Endothelial cell of umbilical vein (primary cell): ENCODE data around the gene MYO1E. TPM values are rescaled to one million over a fixed set of nuclear protein-coding genes. Genes with fewer than 3 reads are reported as not detected.

Experiments used
- BruUV-seq: library from RNA; stranded (reverse); fragments of 400-500 nt; replicated peaks from 2 replicates; lab custom pipeline; 2021; lab: Mats Ljungman, UMichigan
- CTCF ChIA-PET: fragments of 300-600, 350-600 bp; sonication (Branson Sonifier 250); formaldehyde crosslinking; loops from one replicate; lab custom pipeline; 2021; ENCODE audit warnings: antibody characterized with exemption, inconsistent platforms; lab: Charles Lee
- POLR2A ChIA-PET: fragments of 300-600, 350-600 bp; sonication (Branson Sonifier 250); formaldehyde crosslinking; loops from one replicate; lab custom pipeline; 2021; ENCODE audit warnings: antibody characterized with exemption, inconsistent platforms; lab: Charles Lee
- DNase-seq: peaks from one replicate; pipeline ENCODE4 v3.0.0-alpha.2; 2011; ENCODE audit warnings: low read depth, low spot score
- FAIRE-seq: peaks from 2 replicates; lab custom pipeline; 2011; peaks lifted over from hg19 to GRCh38; lab: Jason Lieb, UNC
- H2AFZ ChIP-seq: 2 replicates; pipeline ENCODE4 v1.6.0; 2012; ENCODE audit warnings: low read depth, low read length, control low read depth, inconsistent platforms
- H3K27ac ChIP-seq: 2 replicates; pipeline ENCODE4 v1.5.1; 2011; ENCODE audit warnings: low read depth, mild to moderate bottlenecking, control low read depth, low read length, moderate library complexity; ENCODE audit not compliant: insufficient read depth
- H3K27me3 ChIP-seq, 2 experiments: 2 replicates each; pipeline versions ENCODE4 v1.6.0 to v1.6.1; 2011; ENCODE audit warnings: low read length in 2 of 2, mixed read lengths in 1 of 2; ENCODE audit not compliant: control insufficient read depth in 2 of 2, insufficient read depth in 2 of 2
- H3K36me3 ChIP-seq, 2 experiments: 2 replicates in 1 of 2; 3 replicates in 1 of 2; pipeline ENCODE4 v1.5.1; 2011; ENCODE audit warnings: low read length in 2 of 2, mild to moderate bottlenecking in 1 of 2, moderate library complexity in 1 of 2; ENCODE audit not compliant: control insufficient read depth in 2 of 2, insufficient read depth in 2 of 2; ENCODE audit errors: extremely low read depth in 1 of 2
- H3K4me1 ChIP-seq: 3 replicates; pipeline ENCODE4 v1.5.1; 2011; ENCODE audit warnings: mild to moderate bottlenecking, low read length; ENCODE audit not compliant: control insufficient read depth, insufficient read depth; ENCODE audit errors: extremely low read depth
- H3K4me2 ChIP-seq: 2 replicates; pipeline ENCODE4 v1.6.1; 2011; ENCODE audit warnings: low read length, control low read depth, mixed read lengths; ENCODE audit not compliant: insufficient read depth
- H3K4me3 ChIP-seq, 3 experiments: fragments of 200-600 bp in 1 of 3; sonication (generic), shearing (Covaris generic) in 1 of 3; replicated peaks in 1 of 3; 2 replicates each; pipeline ENCODE4 v1.5.1; 2011 to 2016; ENCODE audit warnings: control low read depth in 3 of 3, low read length in 3 of 3, mild to moderate bottlenecking in 2 of 3, inconsistent platforms in 1 of 3, low read depth in 1 of 3, moderate library complexity in 1 of 3; ENCODE audit not compliant: insufficient read depth in 1 of 3
- H3K79me2 ChIP-seq: 2 replicates; pipeline ENCODE4 v1.6.0; 2012; ENCODE audit warnings: low read length, inconsistent platforms; ENCODE audit not compliant: control insufficient read depth, insufficient read depth
- H3K9ac ChIP-seq: replicated peaks from 2 replicates; pipeline ENCODE3; 2011; ENCODE audit warnings: low read length, control low read depth; ENCODE audit not compliant: insufficient read depth; ENCODE audit errors: extremely low read depth
- H3K9me1 ChIP-seq: replicated peaks from 3 replicates; pipeline ENCODE4 v1.6.0; 2011; ENCODE audit warnings: mild to moderate bottlenecking, low read length; ENCODE audit not compliant: control insufficient read depth, insufficient read depth; ENCODE audit errors: extremely low read depth
- H3K9me3 ChIP-seq: replicated peaks from 2 replicates; pipeline ENCODE4 v1.5.1; 2012; ENCODE audit warnings: low read length, inconsistent platforms; ENCODE audit not compliant: control insufficient read depth, insufficient read depth
- H4K20me1 ChIP-seq: replicated peaks from 2 replicates; pipeline ENCODE3; 2011; ENCODE audit warnings: mild to moderate bottlenecking, low read length; ENCODE audit not compliant: control insufficient read depth, insufficient read depth; ENCODE audit errors: extremely low read depth
- EZH2 ChIP-seq: IDR thresholded peaks from 2 replicates; pipeline ENCODE4 v1.6.1; 2012; ENCODE audit warnings: borderline replicate concordance, low read depth, mild to moderate bottlenecking, moderate library complexity, low read length, inconsistent platforms; ENCODE audit not compliant: severe bottlenecking
- FOS ChIP-seq: IDR thresholded peaks from 2 replicates; pipeline ENCODE4 v1.6.1; 2011; ENCODE audit warnings: mild to moderate bottlenecking, low read length, moderate library complexity, borderline replicate concordance; ENCODE audit not compliant: insufficient read depth
- GATA2 ChIP-seq: IDR thresholded peaks from 2 replicates; pipeline ENCODE4 v1.7.0; 2011; ENCODE audit warnings: low read depth, mild to moderate bottlenecking, moderate library complexity, mixed read lengths, low read length; ENCODE audit not compliant: insufficient read length, insufficient read depth
- JUN ChIP-seq: IDR thresholded peaks from 2 replicates; pipeline ENCODE4 v1.6.1; 2011; ENCODE audit warnings: borderline replicate concordance, low read depth; ENCODE audit not compliant: insufficient read length, insufficient read depth
- MYC ChIP-seq: IDR thresholded peaks from one replicate; pipeline ENCODE4 v1.6.1; 2011; ENCODE audit warnings: mild to moderate bottlenecking, low read depth, low read length
- POLR2A ChIP-seq: IDR thresholded peaks from 2 replicates; pipeline ENCODE4 v1.6.1; 2012; ENCODE audit warnings: low read depth, mild to moderate bottlenecking, control low read depth, low read length
- POLR2AphosphoS5 ChIP-seq: IDR thresholded peaks from 2 replicates; pipeline ENCODE4 v1.6.1; 2012; ENCODE audit warnings: low read depth, mild to moderate bottlenecking, control low read depth, low read length, moderate library complexity; ENCODE audit not compliant: insufficient read depth
- dilution Hi-C: fragments of 300-500 bp; cut with MboI; formaldehyde crosslinking; loops from one replicate; pipeline ENCODE4 v1.15.0; 2019; ENCODE audit warnings: low sequenced_read_pairs; ENCODE audit not compliant: extremely low pct_ligation_motif_present
- intact Hi-C: fragments of 100-400 bp; cut with micrococcal nuclease; formaldehyde crosslinking; loops from one replicate; pipeline ENCODE4 v1.10.0; 2022
- polyA plus RNA-seq, 4 experiments: library from polyadenylated mRNA; depleted of rRNA in 3 of 4; stranded (reverse) in 3 of 4; unstranded in 1 of 4; fragments of >200 nt; gene quantifications; 2 replicates each; pipeline versions ENCODE4 v1.2.1 to v1.2.3, GENCODE V29; 2011 to 2012; ENCODE audit warnings: missing spikeins in 1 of 4
- total RNA-seq: library from RNA; stranded (reverse); gene quantifications from 2 replicates; pipeline ENCODE4 v1.2.3, GENCODE V29; 2021
- TF ChIP-seq, protein P1 (sequence below), 2 donors: IDR thresholded peaks; 1 replicate in 1 of 2; 2 replicates in 1 of 2; pipeline ENCODE4 v1.5.1; 2011; ENCODE audit warnings: low read length in 2 of 2, mild to moderate bottlenecking in 2 of 2, moderate library complexity in 2 of 2, control low read depth in 1 of 2, inconsistent platforms in 1 of 2, low read depth in 1 of 2; ENCODE audit not compliant: insufficient read depth in 1 of 2; ENCODE audit errors: extremely low read depth in 1 of 2
- TF ChIP-seq, protein P2 (sequence below): IDR thresholded peaks from 2 replicates; pipeline ENCODE4 v1.6.1; 2011; ENCODE audit not compliant: insufficient read depth, insufficient read length

The MYO1E gene
- total and polyA plus RNA-seq, 2 donors (not counting 3 experiments of a cell fraction or from before 2014, with no cell fraction given), result 31.6 to 218 TPM

DNA sequence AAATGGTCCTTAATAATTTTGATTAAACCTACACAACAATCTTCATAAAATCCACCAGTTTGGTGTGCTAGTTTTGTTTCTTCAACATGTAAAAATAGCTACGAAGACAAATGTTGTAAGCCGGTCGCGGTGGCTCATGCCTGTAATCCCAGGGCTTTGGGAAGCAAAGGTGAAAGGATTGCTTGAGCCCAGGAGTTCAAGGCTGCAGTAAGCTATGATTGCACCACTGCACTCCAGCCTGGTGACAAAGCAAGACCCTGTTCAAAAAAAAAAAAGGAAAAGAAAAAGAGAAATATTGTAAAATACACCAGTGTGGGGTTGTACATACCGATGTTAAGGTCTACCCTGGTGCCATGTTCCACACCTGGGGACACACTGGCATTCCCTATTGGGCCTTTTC is 91.0 kb downstream of the MYO1E start:
- Histone ChIP-seq H3K4me1 (peaks cover 14% of the 10 kb centered on the region), H4K20me1 (no peaks in the 10 kb centered on the region), H3K9ac (no peak overlapping the region), H3K9me1 (no peaks in the 10 kb centered on the region), H3K4me2 (no peak overlapping the region), H3K36me3 (no peaks in the 10 kb centered on the region), H3K27me3 (no peaks in the 10 kb centered on the region), H3K27ac (no peak overlapping the region), H3K9me3 (no peaks in the 10 kb centered on the region), H2AFZ (no peak overlapping the region), H3K4me3 (no peak overlapping the region), H3K79me2 (peaks cover 49% of the 10 kb centered on the region)
- BruUV-seq, result no TSS peak
- ChIA-PET CTCF (interaction anchor here (0.9 kb wide), 2 partner anchors 25 to 33 kb away, joined by 3 read pairs; no protein-coding TSS in a partner anchor), POLR2A (no interaction called here)
- DNase-seq, result no peak
- dilution Hi-C loops (no loop called here), intact Hi-C loops (no loop called here)
- no peak for TF ChIP-seq GATA2
- TF ChIP-seq POLR2A, result no peak
- no peak for TF ChIP-seq EZH2
- TF ChIP-seq FOS, result no peak
- TF ChIP-seq, protein P1, sequence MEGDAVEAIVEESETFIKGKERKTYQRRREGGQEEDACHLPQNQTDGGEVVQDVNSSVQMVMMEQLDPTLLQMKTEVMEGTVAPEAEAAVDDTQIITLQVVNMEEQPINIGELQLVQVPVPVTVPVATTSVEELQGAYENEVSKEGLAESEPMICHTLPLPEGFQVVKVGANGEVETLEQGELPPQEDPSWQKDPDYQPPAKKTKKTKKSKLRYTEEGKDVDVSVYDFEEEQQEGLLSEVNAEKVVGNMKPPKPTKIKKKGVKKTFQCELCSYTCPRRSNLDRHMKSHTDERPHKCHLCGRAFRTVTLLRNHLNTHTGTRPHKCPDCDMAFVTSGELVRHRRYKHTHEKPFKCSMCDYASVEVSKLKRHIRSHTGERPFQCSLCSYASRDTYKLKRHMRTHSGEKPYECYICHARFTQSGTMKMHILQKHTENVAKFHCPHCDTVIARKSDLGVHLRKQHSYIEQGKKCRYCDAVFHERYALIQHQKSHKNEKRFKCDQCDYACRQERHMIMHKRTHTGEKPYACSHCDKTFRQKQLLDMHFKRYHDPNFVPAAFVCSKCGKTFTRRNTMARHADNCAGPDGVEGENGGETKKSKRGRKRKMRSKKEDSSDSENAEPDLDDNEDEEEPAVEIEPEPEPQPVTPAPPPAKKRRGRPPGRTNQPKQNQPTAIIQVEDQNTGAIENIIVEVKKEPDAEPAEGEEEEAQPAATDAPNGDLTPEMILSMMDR (IDR thresholded peaks at IDR 0.05; ENCODE audit: extremely low read depth in 1 of 2, insufficient read depth in 1 of 2, low read depth in 1 of 2, low read length in 2 of 2), result no peak
- no peak for TF ChIP-seq POLR2AphosphoS5
- no peak for TF ChIP-seq MYC
- TF ChIP-seq JUN, result no peak
- TF ChIP-seq, protein P2, sequence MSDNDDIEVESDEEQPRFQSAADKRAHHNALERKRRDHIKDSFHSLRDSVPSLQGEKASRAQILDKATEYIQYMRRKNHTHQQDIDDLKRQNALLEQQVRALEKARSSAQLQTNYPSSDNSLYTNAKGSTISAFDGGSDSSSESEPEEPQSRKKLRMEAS, result no peak
- no peak for FAIRE-seq
